Ovary (tissue), 3 donors: ENCODE measurements around the gene HEATR5A.
"Not testable (repeated sequence)": the region's sequence is repeated elsewhere in the genome, so short reads cannot be mapped to it uniquely, and the experiment has no call there.

Experiments used
- CTCF ChIP-seq, 3 donors: fragments of 450-650 bp in 2 of 3; fragments of 200-600 bp in 1 of 3; IDR thresholded peaks; one replicate each; pipeline versions ENCODE4 v1.5.1 to v1.8.0; 2016 to 2022; ENCODE audit warnings: antibody characterized with exemption in 3 of 3, mild to moderate bottlenecking in 1 of 3
- EP300 ChIP-seq: sonication (generic); formaldehyde crosslinking; IDR thresholded peaks from one replicate; pipeline ENCODE4 v1.6.1; 2017; ENCODE audit warnings: antibody characterized with exemption
- POLR2A ChIP-seq: fragments of 450-650 bp; IDR thresholded peaks from one replicate; pipeline ENCODE4 v1.6.1; 2017; ENCODE audit warnings: antibody characterized with exemption, mild to moderate bottlenecking, moderate library complexity
- donor health status: DM: no; HTN: no; CAD: no.

- not testable (repeated sequence) for TF ChIP-seq CTCF (IDR thresholded peaks at IDR 0.05); POLR2A; EP300
Measured at GRCh38 chr14:31259040-31259435, 161.3 kb downstream of the HEATR5A start.
